NCI-H1092 (cell line): Measurements from ENCODE around the gene ABCB1.
"Not testable (repeated sequence)": the region's sequence is repeated elsewhere in the genome, so short reads cannot be mapped to it uniquely, and the experiment has no call there.

Experiments used
- DNase-seq: peaks from one replicate; lab custom pipeline; 2025; lab: John Stamatoyannopoulos, UW

The ABCB1 gene

DNA sequence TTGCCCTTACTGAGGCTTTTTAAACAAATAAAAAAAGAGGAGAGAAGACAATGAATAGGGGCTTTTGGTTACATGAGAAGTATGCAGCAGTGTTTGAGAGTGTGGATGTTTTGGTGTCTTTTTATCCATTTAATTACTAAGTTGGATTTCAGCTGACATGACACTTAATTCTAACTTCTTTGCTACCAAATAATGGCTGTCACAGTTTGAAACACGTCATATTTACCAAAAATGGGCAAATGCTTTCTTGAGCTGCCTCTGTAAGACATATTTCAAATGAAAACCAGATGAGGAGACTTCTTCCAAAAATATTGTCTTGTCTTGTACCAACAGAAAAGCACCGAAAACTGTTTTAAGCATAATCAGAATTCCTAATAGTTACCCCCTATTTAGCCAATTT lies 129.2 kb downstream of the ABCB1 start:
- no peak for DNase-seq

DNA sequence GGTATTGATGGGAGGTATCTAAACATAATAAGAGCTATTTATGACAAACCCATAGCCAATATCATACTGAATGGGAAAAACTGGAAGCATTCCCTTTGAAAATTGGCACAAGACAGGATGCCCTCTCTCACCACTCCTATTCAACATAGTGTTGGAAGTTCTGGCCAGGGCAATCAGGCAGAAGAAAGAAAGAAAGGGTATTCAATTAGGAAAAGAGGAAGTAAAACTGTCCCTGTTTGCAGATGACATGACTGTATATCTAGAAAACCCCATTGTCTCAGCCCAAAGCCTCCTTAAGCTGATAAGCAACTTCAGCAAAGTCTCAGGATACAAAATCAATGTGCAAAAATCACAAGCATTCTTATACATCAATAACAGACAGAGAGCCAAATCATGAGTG lies 131.5 kb downstream of the ABCB1 start:
- not testable (repeated sequence) for DNase-seq

DNA sequence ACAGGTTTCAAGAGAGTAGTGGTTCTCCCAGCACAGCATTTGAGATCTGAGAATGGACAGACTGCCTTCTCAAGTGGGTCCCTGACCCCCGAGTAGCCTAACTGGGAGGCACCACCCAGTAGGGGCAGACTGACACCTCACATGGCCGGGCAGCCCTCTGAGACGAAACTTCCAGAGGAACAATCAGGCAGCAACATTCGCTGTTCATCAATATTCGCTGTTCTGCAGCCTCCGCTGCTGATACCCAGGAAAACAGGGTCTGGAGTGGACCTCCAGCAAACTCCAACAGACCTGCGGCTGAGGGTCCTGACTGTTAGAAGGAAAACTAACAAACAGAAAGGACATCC lies 135.2 kb downstream of the ABCB1 start:
- DNase-seq, result not testable (repeated sequence)

DNA sequence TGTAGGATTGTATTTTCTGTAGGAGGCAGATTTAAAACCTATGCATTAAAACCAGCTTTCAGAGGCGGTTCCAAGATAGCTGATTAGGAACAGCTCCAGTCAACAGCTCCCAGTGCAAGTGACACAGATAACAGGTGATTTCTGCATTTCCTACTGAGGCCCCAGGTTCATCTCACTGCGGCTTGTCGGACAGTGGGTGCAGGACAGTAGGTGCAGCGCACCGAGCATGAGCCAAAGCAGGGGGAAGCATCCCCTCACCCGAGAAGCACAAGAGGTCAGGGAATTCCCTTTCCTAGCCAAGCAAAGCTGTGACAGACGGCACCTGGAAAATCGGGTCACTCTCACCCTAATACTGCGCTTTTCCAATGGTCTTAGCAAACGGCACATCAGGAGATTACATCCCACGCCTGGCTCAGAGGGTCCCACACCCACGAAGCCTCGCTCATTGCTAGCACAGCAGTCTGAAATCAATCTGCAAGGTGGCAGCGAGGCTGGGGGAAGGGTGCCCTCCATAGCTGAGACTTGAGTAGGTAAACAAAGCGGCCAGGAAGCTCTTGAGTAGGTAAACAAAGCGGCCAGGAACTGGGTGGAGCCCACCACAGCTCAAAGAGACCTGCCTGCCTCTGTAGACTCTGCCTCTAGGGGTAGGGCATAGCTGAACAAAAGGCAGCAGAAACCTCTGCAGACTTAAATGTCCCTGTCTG lies 135.7 kb downstream of the ABCB1 start:
- peak; percentile 60 for DNase-seq

DNA sequence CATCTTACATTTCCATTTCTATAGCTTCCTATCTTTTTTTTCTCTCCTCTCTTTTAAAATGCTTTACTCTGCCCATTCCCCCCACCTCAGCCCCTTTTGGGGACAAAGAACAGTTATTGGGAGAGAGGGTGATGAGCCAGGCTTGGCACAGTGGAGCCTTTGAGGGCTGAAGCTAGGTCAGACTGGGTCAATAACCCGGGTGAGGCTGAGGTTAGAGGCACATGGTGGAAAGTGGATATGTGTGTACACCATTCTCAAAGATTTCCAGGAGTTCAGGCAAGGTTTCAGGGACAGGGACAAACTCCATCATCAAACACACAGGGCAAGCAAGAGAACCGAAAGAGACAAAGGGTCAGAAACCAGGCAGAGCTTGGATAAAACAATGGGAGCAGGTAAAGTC lies 136.7 kb downstream of the ABCB1 start:
- no peak for DNase-seq

DNA sequence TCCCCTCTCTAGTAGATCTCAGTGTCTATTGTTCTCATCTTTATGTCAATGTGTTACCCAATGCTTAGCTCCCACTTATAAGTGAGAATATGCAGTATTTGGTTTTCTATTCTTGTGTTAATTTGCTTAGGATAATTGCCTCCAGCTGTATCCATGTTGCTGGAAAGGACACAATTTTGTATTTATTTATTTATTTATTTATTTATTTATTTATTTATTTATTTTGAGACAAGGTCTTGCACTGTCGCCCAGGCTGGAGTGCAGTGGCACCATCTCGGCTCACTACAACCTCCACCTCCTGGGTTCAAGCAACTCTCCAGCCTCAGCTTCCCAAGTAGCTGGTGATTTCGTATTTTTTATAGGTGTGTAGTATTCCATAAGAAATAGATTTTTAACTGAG lies 140.2 kb downstream of the ABCB1 start:
- DNase-seq, result not testable (repeated sequence)

DNA sequence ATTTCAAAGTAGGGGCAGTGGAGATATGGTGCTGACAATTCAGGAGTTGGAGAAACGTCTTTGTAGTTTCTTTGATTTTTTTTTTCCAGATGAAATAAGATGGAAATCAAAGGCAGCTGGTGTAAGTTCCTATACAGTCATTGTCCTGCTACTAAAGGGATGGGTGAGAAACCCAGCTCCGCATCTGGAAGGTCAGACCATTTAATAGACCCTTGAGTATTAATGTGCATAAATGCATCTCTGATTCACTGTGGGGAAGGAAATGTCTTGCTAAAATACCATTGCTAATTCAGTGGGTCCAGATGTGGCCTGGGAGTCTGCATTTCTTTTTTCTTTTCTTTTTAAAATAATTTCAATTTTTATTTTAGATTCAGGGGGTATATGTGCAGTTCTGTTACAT lies 140.7 kb downstream of the ABCB1 start:
- no peak for DNase-seq

DNA sequence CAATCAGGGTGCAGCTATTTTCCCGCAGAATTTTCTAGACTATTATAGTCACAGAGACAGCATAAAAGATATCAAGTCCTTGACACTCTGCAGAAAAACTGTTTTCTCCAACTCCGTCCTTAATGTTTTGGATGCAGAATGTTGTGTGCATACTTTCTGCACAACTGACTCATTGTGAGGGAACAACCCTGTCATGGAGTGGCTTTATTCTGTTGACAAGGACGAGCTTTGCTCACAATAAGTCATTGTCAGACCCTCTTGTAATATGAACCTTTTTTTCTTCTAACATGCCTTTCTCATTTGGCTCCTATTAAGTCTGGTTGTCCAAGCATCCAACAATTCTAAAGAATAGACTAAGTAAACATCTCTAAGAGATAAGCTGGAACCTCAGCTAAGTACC lies 142.5 kb downstream of the ABCB1 start:
- DNase-seq, result no peak

DNA sequence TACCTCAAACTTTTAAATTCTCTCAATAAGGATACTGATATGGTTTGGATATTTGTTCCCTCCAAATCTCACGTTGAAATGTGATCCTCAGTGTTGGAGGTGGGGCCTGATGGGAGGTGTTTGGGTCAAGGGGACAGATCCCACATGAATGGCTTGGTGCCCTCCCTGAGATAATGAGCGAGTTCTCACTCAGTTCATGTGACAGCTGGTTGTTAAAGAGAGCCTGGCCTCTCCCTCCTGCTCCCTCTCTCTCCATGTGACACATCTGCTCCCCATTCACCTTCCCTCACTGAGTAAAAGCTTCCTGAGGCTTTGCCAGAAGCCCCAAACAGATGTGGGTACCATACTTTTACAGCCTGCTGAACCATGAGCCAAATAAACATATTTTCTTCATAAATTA lies 144.4 kb downstream of the ABCB1 start:
- no peak for DNase-seq
